ENCODE results near the gene PDE8B. TPM values are rescaled to one million over a fixed set of nuclear protein-coding genes. Genes with fewer than 3 reads are reported as not detected.

PDE8B gene
- polyA plus RNA-seq, 1 of the 3 experiments (the other 2 are of a cell fraction) = not detected

DNA sequence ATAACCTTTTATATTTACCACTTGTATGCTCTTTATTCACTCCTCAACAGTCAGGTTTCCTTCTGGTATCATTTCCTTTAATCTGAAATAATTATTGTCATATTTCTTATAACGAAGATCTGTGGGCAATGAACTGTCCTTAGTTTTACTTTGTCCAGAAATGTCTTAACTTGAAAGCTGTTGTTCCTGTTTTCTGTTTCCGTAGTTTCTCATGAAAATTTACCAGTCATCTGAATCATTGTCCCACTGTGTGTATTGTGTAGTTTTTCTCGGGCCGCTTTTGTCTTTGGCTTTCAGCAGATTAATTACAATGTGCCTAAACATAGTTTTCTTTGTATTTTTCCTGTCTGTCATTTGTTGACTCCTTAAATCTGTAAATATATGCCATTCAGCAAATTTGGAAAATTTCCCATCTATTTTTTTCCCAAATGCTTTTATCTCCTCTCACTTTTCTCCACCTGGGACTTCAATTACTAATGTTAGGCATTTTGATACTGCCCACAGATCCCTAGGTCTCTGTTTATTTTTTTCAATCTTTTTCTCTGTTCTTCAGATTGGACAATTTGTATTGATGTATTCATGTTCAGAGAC, 74.9 kb downstream of the PDE8B start:
- H3K9me3 ChIP-seq = no peaks in the 10 kb centered on the region
- H4K20me1 ChIP-seq (ENCODE audit: insufficient read depth) = no peaks in the 10 kb centered on the region
- no peaks in the 10 kb centered on the region for H3K27me3 ChIP-seq (ENCODE audit: insufficient read depth)
- H3K36me3 ChIP-seq (replicated peaks in 1 of 2; ENCODE audit: control insufficient read depth in 1 of 2, insufficient read depth in 2 of 2, low read length in 1 of 2) = no peaks in the 10 kb centered on the region
- TF ChIP-seq, protein P1, sequence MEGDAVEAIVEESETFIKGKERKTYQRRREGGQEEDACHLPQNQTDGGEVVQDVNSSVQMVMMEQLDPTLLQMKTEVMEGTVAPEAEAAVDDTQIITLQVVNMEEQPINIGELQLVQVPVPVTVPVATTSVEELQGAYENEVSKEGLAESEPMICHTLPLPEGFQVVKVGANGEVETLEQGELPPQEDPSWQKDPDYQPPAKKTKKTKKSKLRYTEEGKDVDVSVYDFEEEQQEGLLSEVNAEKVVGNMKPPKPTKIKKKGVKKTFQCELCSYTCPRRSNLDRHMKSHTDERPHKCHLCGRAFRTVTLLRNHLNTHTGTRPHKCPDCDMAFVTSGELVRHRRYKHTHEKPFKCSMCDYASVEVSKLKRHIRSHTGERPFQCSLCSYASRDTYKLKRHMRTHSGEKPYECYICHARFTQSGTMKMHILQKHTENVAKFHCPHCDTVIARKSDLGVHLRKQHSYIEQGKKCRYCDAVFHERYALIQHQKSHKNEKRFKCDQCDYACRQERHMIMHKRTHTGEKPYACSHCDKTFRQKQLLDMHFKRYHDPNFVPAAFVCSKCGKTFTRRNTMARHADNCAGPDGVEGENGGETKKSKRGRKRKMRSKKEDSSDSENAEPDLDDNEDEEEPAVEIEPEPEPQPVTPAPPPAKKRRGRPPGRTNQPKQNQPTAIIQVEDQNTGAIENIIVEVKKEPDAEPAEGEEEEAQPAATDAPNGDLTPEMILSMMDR (IDR thresholded peaks at IDR 0.05) = no peak
- TF ChIP-seq RCOR1 (IDR thresholded peaks at IDR 0.05; ENCODE audit: low read length) (no peak), GATA2 (CRISPR knock-in tag; IDR thresholded peaks at IDR 0.05) (no peak), MEF2A (IDR thresholded peaks at IDR 0.05; ENCODE audit: borderline replicate concordance, low read depth) (no peak), POLR2AphosphoS5 (IDR thresholded peaks at IDR 0.05; ENCODE audit: low read depth, low read length) (no peak), EP300 (IDR thresholded peaks at IDR 0.05; ENCODE audit: borderline replicate concordance in 1 of 2, low read depth in 1 of 2, low read length in 1 of 2) (no peak), MXI1 (IDR thresholded peaks at IDR 0.05; ENCODE audit: low read depth, low read length) (no peak), TEAD4 (IDR thresholded peaks at IDR 0.05; ENCODE audit: borderline replicate concordance, insufficient read depth) (no peak), GABPA (IDR thresholded peaks at IDR 0.05; ENCODE audit: low read depth) (no peak), RFX5 (IDR thresholded peaks at IDR 0.05; ENCODE audit: low read length) (no peak), YY1 (IDR thresholded peaks at IDR 0.05; ENCODE audit: low read depth) (no peak), RAD21 (IDR thresholded peaks at IDR 0.05; ENCODE audit: low read length) (no peak)
- TF ChIP-seq, protein P2, sequence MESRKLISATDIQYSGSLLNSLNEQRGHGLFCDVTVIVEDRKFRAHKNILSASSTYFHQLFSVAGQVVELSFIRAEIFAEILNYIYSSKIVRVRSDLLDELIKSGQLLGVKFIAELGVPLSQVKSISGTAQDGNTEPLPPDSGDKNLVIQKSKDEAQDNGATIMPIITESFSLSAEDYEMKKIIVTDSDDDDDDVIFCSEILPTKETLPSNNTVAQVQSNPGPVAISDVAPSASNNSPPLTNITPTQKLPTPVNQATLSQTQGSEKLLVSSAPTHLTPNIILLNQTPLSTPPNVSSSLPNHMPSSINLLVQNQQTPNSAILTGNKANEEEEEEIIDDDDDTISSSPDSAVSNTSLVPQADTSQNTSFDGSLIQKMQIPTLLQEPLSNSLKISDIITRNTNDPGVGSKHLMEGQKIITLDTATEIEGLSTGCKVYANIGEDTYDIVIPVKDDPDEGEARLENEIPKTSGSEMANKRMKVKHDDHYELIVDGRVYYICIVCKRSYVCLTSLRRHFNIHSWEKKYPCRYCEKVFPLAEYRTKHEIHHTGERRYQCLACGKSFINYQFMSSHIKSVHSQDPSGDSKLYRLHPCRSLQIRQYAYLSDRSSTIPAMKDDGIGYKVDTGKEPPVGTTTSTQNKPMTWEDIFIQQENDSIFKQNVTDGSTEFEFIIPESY (IDR thresholded peaks at IDR 0.05; ENCODE audit: borderline replicate concordance, low read depth) = no peak
- TF ChIP-seq, protein P3, sequence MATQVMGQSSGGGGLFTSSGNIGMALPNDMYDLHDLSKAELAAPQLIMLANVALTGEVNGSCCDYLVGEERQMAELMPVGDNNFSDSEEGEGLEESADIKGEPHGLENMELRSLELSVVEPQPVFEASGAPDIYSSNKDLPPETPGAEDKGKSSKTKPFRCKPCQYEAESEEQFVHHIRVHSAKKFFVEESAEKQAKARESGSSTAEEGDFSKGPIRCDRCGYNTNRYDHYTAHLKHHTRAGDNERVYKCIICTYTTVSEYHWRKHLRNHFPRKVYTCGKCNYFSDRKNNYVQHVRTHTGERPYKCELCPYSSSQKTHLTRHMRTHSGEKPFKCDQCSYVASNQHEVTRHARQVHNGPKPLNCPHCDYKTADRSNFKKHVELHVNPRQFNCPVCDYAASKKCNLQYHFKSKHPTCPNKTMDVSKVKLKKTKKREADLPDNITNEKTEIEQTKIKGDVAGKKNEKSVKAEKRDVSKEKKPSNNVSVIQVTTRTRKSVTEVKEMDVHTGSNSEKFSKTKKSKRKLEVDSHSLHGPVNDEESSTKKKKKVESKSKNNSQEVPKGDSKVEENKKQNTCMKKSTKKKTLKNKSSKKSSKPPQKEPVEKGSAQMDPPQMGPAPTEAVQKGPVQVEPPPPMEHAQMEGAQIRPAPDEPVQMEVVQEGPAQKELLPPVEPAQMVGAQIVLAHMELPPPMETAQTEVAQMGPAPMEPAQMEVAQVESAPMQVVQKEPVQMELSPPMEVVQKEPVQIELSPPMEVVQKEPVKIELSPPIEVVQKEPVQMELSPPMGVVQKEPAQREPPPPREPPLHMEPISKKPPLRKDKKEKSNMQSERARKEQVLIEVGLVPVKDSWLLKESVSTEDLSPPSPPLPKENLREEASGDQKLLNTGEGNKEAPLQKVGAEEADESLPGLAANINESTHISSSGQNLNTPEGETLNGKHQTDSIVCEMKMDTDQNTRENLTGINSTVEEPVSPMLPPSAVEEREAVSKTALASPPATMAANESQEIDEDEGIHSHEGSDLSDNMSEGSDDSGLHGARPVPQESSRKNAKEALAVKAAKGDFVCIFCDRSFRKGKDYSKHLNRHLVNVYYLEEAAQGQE (IDR thresholded peaks at IDR 0.05; ENCODE audit: low read depth, low read length) = no peak
- TF ChIP-seq, protein P4, sequence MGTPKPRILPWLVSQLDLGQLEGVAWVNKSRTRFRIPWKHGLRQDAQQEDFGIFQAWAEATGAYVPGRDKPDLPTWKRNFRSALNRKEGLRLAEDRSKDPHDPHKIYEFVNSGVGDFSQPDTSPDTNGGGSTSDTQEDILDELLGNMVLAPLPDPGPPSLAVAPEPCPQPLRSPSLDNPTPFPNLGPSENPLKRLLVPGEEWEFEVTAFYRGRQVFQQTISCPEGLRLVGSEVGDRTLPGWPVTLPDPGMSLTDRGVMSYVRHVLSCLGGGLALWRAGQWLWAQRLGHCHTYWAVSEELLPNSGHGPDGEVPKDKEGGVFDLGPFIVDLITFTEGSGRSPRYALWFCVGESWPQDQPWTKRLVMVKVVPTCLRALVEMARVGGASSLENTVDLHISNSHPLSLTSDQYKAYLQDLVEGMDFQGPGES (IDR thresholded peaks at IDR 0.05; ENCODE audit: low read depth, low read length) = no peak
- H3K4me1 ChIP-seq (ENCODE audit: control insufficient read depth in 1 of 2, insufficient read depth in 2 of 2, low read depth in 1 of 2, low read length in 1 of 2) = peaks cover 0 to 9% of the 10 kb centered on the region in 2 experiments; a peak in 1 of 4 replicates
- ChIA-PET POLR2A (no interaction called here), CTCF (no interaction called here)
- no peak overlapping the region for H3K4me3 ChIP-seq (ENCODE audit: low read depth in 2 of 2, low read length in 1 of 2)
- H3K79me2 ChIP-seq (ENCODE audit: insufficient read depth) = no peaks in the 10 kb centered on the region
- H3K4me2 ChIP-seq = no peak overlapping the region
- no peaks in the 10 kb centered on the region for H3K9me2 ChIP-seq
- no peak overlapping the region for H3K27ac ChIP-seq (ENCODE audit: low read depth in 2 of 2, low read length in 1 of 2)
- no peaks in the 10 kb centered on the region for H3F3A ChIP-seq (replicated peaks; ENCODE audit: insufficient read depth)
- WGBS (ENCODE audit: low lambda C conversion rate) = 73% methylated on average over 4 of the region's 4 CpGs
- no peak for DNase-seq
- no peak overlapping the region for H2AFZ ChIP-seq (ENCODE audit: low read depth)
- H3K9ac ChIP-seq = no peak overlapping the region

All from SK-N-SH (cell line).